Activated CD4-positive, alpha-beta T cell treated with anti-CD3 and anti-CD28 coated beads for 36 hours (primary cell): ENCODE results near the gene ATP8A2. TPM values are rescaled to one million over a fixed set of nuclear protein-coding genes. Genes with fewer than 3 reads are reported as not detected.

Experiments
- ATAC-seq: fragments of 200-7000 bp; cut with Tn5 transposase; one replicate; pipeline ENCODE4 v1.10.0; 2021; ENCODE audit warnings: mild to moderate bottlenecking, moderate library complexity
- CTCF ChIA-PET: fragments of 350-600 bp; sonication (Branson Sonifier 250); formaldehyde crosslinking; loops from one replicate; lab custom pipeline; 2021; ENCODE audit warnings: antibody characterized with exemption; lab: Charles Lee
- POLR2A ChIA-PET: fragments of 350-600 bp; sonication (Branson Sonifier 250); formaldehyde crosslinking; loops from one replicate; lab custom pipeline; 2021; ENCODE audit warnings: antibody characterized with exemption, inconsistent platforms; lab: Charles Lee
- DNase-seq: peaks from one replicate; pipeline ENCODE4 v3.0.0-alpha.2; 2020
- H3K27ac Mint-ChIP-seq: one replicate; pipeline ENCODE4 v1.8.0; 2021; ENCODE audit warnings: mixed read lengths
- H3K27me3 Mint-ChIP-seq: one replicate; pipeline ENCODE4 v1.8.0; 2021; ENCODE audit warnings: mixed read lengths
- H3K36me3 Mint-ChIP-seq: one replicate; pipeline ENCODE4 v1.8.0; 2021; ENCODE audit warnings: low read depth, mixed read lengths
- H3K4me1 Mint-ChIP-seq: one replicate; pipeline ENCODE4 v1.8.0; 2021; ENCODE audit warnings: mixed read lengths
- H3K4me3 Mint-ChIP-seq: one replicate; pipeline ENCODE4 v1.8.0; 2021; ENCODE audit warnings: mild to moderate bottlenecking, moderate library complexity, mixed read lengths
- H3K9me3 Mint-ChIP-seq: one replicate; pipeline ENCODE4 v1.8.0; 2021; ENCODE audit warnings: low read depth, mixed read lengths
- intact Hi-C, 2 experiments: fragments of 100-400 bp; cut with DNase I in 1 of 2; cut with micrococcal nuclease in 1 of 2; formaldehyde crosslinking; loops; one replicate each; pipeline versions ENCODE4 v1.14.2 to v1.15.1; 2022 to 2024; cut with DNase I, micrococcal nuclease
- total RNA-seq, 2 experiments: library from RNA; stranded (reverse); gene quantifications; one replicate each; pipeline ENCODE4 v1.2.3, GENCODE V29; 2021

ATP8A2 gene
- total RNA-seq, 2 experiments from 2014 or later, result 0.30 to 0.39 TPM

- ChIA-PET POLR2A (no interaction called here), CTCF (no interaction called here)
- Mint-ChIP-seq H3K4me3 (no peak overlapping the region), H3K27ac (no peak overlapping the region), H3K27me3 (peaks cover 7% of the 10 kb centered on the region), H3K36me3 (no peaks in the 10 kb centered on the region), H3K4me1 (no peaks in the 10 kb centered on the region), H3K9me3 (no peaks in the 10 kb centered on the region)
- intact Hi-C loops, result no loop called here
- no peak for ATAC-seq
- DNase-seq, result no peak
Measured at GRCh38 chr13:25633093-25633492, 261.3 kb downstream of the ATP8A2 start.

GRCh38 chr13:25645681-25646080 lies 273.9 kb downstream of the ATP8A2 start:
- ChIA-PET CTCF (no interaction called here), POLR2A (no interaction called here)
- ATAC-seq (no peak), DNase-seq (no peak)
- Mint-ChIP-seq H3K36me3 (no peaks in the 10 kb centered on the region), H3K4me3 (no peak overlapping the region), H3K27me3 (peaks cover 4% of the 10 kb centered on the region), H3K4me1 (no peaks in the 10 kb centered on the region), H3K27ac (no peak overlapping the region), H3K9me3 (peaks cover 16% of the 10 kb centered on the region)
- intact Hi-C loops, result no loop called here

GRCh38 chr13:25649001-25649633 lies 277.3 kb downstream of the ATP8A2 start:
- CTCF ChIA-PET, result no interaction called here
- Mint-ChIP-seq H3K4me1 (no peaks in the 10 kb centered on the region), H3K27ac (no peak overlapping the region), H3K27me3 (peaks cover 13% of the 10 kb centered on the region), H3K4me3 (no peak overlapping the region), H3K36me3 (no peaks in the 10 kb centered on the region), H3K9me3 (peaks cover 8% of the 10 kb centered on the region)
- intact Hi-C loops, result no loop called here
- no peak for DNase-seq
- POLR2A ChIA-PET, result no interaction called here
- ATAC-seq, result no peak

DNA sequence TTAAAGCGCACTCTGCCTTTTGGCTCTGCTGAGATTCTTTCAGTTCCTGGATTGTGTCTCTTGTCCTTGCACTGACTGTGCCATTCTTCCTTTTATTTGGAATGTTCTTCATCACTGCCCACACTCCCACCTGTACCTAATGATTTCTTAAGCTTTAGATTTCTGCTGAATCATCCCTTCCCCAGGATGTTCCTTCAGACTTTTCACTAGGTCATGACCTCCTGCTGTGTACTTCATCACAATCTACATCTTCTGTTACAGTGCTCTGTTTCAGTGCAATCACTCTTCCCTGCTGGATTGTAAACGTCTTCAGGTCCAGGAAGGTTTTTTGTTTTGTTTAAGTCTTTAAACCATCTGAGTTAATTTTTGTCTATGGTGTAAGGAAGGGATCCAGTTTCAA lies 281.0 kb downstream of the ATP8A2 start:
- ChIA-PET POLR2A (no interaction called here), CTCF (no interaction called here)
- H3K4me3 Mint-ChIP-seq, result no peak overlapping the region
- H3K27me3 Mint-ChIP-seq, result peaks cover 11% of the 10 kb centered on the region
- no peaks in the 10 kb centered on the region for H3K4me1 Mint-ChIP-seq
- no peak for ATAC-seq
- DNase-seq, result no peak
- H3K9me3 Mint-ChIP-seq, result peaks cover 2% of the 10 kb centered on the region
- intact Hi-C loops, result no loop called here
- no peaks in the 10 kb centered on the region for H3K36me3 Mint-ChIP-seq
- H3K27ac Mint-ChIP-seq, result no peak overlapping the region

GRCh38 chr13:25654322-25654721 lies 282.5 kb downstream of the ATP8A2 start:
- CTCF ChIA-PET, result no interaction called here
- Mint-ChIP-seq H3K4me1 (no peaks in the 10 kb centered on the region), H3K27me3 (peaks cover 12% of the 10 kb centered on the region), H3K36me3 (no peaks in the 10 kb centered on the region), H3K27ac (no peak overlapping the region), H3K9me3 (no peaks in the 10 kb centered on the region), H3K4me3 (no peak overlapping the region)
- DNase-seq, result no peak
- POLR2A ChIA-PET, result no interaction called here
- intact Hi-C loops, result no loop called here
- no peak for ATAC-seq

GRCh38 chr13:25657157-25657556 lies 285.4 kb downstream of the ATP8A2 start:
- intact Hi-C loops, result no loop called here
- Mint-ChIP-seq H3K4me1 (no peaks in the 10 kb centered on the region), H3K36me3 (no peaks in the 10 kb centered on the region), H3K4me3 (no peak overlapping the region), H3K9me3 (no peaks in the 10 kb centered on the region), H3K27me3 (peaks cover 13% of the 10 kb centered on the region), H3K27ac (no peak overlapping the region)
- ATAC-seq, result no peak
- ChIA-PET CTCF (no interaction called here), POLR2A (no interaction called here)
- no peak for DNase-seq

- no peaks in the 10 kb centered on the region for H3K4me1 Mint-ChIP-seq
- ChIA-PET POLR2A (no interaction called here), CTCF (no interaction called here)
- no peak overlapping the region for H3K27ac Mint-ChIP-seq
- no peak for ATAC-seq
- H3K27me3 Mint-ChIP-seq, result peaks cover 3% of the 10 kb centered on the region
- intact Hi-C loops, result no loop called here
- H3K36me3 Mint-ChIP-seq, result no peaks in the 10 kb centered on the region
- H3K4me3 Mint-ChIP-seq, result no peak overlapping the region
- no peak for DNase-seq
- H3K9me3 Mint-ChIP-seq, result no peaks in the 10 kb centered on the region
Measured at GRCh38 chr13:25659091-25659795, 287.5 kb downstream of the ATP8A2 start.

GRCh38 chr13:25660996-25661395 lies 289.2 kb downstream of the ATP8A2 start:
- no peak for ATAC-seq

GRCh38 chr13:25662516-25662915 lies 290.7 kb downstream of the ATP8A2 start:
- CTCF ChIA-PET, result no interaction called here
- DNase-seq (no peak), ATAC-seq (no peak)

More at GRCh38 chr13:25660996-25661395, 289.2 kb downstream of the ATP8A2 start:
- Mint-ChIP-seq H3K4me3 (no peak overlapping the region), H3K4me1 (no peaks in the 10 kb centered on the region), H3K27ac (no peak overlapping the region), H3K27me3 (peaks cover 2% of the 10 kb centered on the region), H3K36me3 (no peaks in the 10 kb centered on the region), H3K9me3 (no peaks in the 10 kb centered on the region)
- CTCF ChIA-PET, result no interaction called here
- intact Hi-C loops, result no loop called here
- DNase-seq, result no peak
- POLR2A ChIA-PET, result no interaction called here

GRCh38 chr13:25668345-25668744 lies 296.6 kb downstream of the ATP8A2 start:
- intact Hi-C loops, result no loop called here
- DNase-seq (no peak), ATAC-seq (no peak)
- no peaks in the 10 kb centered on the region for H3K36me3 Mint-ChIP-seq
- no peak overlapping the region for H3K27ac Mint-ChIP-seq
- peaks cover 17% of the 10 kb centered on the region for H3K9me3 Mint-ChIP-seq
- ChIA-PET POLR2A (no interaction called here), CTCF (no interaction called here)
- H3K4me1 Mint-ChIP-seq, result no peaks in the 10 kb centered on the region
- peaks cover 5% of the 10 kb centered on the region for H3K27me3 Mint-ChIP-seq
- no peak overlapping the region for H3K4me3 Mint-ChIP-seq

More at GRCh38 chr13:25662516-25662915, 290.7 kb downstream of the ATP8A2 start:
- Mint-ChIP-seq H3K27ac (no peak overlapping the region), H3K36me3 (no peaks in the 10 kb centered on the region), H3K4me1 (no peaks in the 10 kb centered on the region), H3K9me3 (no peaks in the 10 kb centered on the region), H3K27me3 (peaks cover 2% of the 10 kb centered on the region), H3K4me3 (no peak overlapping the region)
- intact Hi-C loops, result no loop called here
- POLR2A ChIA-PET, result no interaction called here

GRCh38 chr13:25673711-25674110 lies 301.9 kb downstream of the ATP8A2 start:
- Mint-ChIP-seq H3K36me3 (no peaks in the 10 kb centered on the region), H3K27me3 (peaks cover 11% of the 10 kb centered on the region), H3K4me1 (no peaks in the 10 kb centered on the region), H3K9me3 (peaks cover 8% of the 10 kb centered on the region), H3K27ac (no peak overlapping the region), H3K4me3 (no peak overlapping the region)
- CTCF ChIA-PET, result interaction anchor here (0.6 kb wide), 1 partner anchor 334 kb away, joined by 3 read pairs; no protein-coding TSS in a partner anchor
- intact Hi-C loops, result no loop called here
- POLR2A ChIA-PET, result no interaction called here
- ATAC-seq, result no peak
- no peak for DNase-seq

- POLR2A ChIA-PET, result no interaction called here
- no peaks in the 10 kb centered on the region for H3K4me1 Mint-ChIP-seq
- ATAC-seq (no peak), DNase-seq (no peak)
- no peak overlapping the region for H3K27ac Mint-ChIP-seq
- intact Hi-C loops, result no loop called here
- no peaks in the 10 kb centered on the region for H3K36me3 Mint-ChIP-seq
- peaks cover 7% of the 10 kb centered on the region for H3K9me3 Mint-ChIP-seq
- no peak overlapping the region for H3K4me3 Mint-ChIP-seq
- CTCF ChIA-PET, result no interaction called here
- H3K27me3 Mint-ChIP-seq, result peaks cover 11% of the 10 kb centered on the region
Measured at GRCh38 chr13:25674371-25674770, 302.6 kb downstream of the ATP8A2 start.
